NCI-H2107 (cell line): ENCODE data around the gene NTSR2.

Experiments
- DNase-seq: peaks from one replicate; lab custom pipeline; 2025; lab: John Stamatoyannopoulos, UW

The NTSR2 gene

DNA sequence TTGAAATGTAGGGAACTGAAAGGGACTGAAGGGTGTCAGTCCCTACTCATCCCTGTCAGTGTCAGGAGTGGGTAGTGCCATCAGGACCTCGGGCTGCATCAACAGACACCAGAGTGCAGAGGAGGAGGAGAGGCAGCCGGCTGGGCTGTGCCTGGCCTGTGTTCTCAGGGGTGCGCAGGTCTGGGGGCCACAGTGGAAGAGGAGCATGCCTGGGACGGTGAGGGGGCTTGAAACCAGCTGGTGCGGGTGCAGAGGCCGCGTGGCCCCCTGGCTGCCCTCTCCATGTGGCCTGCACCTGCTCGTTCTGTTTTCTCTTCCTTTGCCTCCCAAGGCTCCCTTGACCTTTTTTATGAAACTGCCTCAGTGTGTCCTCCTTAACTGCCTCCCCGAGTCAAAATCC lies 41.3 kb downstream of the NTSR2 start:
- no peak for DNase-seq

DNA sequence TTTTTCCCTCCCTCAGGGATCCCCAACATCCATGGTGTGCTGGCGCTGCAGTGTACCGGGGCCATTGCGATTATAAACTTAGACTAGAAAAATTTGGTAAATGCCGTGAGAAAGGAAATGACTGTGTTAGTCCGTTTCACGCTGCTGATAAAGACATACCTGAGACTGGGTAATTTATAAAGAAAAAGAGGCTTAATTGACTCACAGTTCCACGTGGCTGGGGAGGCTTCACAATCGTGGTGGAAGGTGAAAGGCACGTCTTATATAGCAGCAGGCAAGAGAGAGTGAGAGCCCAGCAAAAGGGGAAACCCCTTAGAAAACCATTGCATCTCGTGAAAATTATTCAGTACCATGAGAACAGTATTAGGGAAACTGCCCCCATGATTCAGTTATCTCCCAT lies 44.3 kb downstream of the NTSR2 start:
- DNase-seq = no peak

DNA sequence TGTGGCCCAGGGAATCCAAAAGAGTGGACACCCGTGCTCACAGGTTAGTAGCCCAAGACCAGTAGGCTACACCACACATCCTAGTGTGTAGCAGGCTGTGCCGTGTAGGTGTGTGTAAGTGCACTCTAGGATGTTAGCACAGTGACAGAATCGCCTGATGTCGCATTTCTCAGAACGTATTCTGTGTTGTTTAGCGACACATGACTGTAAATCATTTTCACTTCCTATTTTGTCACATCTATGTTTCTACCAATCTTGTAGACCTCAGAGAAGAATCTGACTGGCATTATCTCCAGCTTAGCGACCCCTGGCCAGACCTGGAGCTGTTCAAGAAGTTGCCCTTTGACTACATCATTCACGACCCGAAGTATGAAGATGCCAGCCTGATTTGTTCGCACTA lies 45.1 kb downstream of the NTSR2 start:
- no peak for DNase-seq

GRCh38 chr2:11622611-11623010 lies 47.4 kb downstream of the NTSR2 start:
- no peak for DNase-seq

DNA sequence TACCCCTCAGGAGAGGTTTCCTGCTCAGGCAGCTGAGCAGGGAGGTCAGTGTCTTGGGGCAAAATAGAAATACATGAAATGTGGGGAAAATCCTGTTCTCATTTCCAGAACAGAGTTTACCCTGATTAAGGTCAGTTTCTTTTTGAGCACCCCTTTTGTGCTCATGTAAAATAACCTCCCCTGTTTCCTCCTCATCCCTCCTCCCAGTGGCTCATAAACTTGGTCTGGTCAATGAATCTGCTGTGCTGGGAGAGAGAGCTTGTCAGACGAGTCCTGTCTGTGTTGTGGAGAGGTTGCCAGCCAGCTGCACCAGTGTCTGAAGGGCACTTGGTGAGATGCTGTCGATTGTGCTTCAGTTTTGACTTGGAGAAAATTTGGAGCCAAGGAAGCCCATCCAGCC lies 48.6 kb downstream of the NTSR2 start:
- no peak for DNase-seq

DNA sequence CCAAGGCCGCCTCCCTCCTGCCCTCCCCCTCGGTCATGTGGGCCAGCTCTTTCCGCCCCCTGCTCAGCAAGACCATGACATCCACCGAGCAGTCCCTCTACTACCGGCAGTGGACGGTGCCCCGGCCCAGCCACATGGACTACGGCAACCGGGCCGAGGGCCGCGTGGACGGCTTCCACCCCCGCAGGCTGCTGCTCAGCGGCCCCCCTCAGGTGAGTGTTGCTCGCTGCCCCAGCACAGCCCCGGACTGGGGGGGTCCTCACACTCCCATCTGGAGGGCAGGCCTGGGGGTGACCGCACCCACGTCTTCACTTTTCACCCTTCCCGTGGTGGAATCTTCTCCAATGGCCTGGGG lies 51.3 kb downstream of the NTSR2 start:
- DNase-seq = no peak

GRCh38 chr2:11617984-11618707 lies 51.8 kb downstream of the NTSR2 start:
- no peak for DNase-seq

DNA sequence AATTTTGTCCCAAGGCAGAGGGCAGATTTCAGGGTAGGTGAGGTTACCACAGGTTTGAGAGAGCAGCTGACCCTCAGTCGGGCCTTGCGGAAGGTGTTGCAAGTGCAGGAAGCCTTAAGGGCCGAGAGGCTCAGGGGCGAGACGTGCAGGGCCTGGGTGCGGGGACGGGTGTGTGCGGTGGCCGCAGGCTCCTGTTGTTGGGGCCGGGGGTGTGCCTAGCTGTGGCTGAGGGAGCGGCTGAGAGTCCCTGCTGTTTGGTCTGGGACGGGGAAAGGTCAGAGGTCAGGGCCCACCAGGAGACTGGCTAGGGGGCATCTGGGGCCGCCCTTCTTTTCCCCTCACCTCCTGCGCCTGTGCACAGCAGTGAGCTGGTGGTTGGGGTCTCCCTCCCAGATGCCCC lies 52.5 kb downstream of the NTSR2 start:
- no peak for DNase-seq

DNA sequence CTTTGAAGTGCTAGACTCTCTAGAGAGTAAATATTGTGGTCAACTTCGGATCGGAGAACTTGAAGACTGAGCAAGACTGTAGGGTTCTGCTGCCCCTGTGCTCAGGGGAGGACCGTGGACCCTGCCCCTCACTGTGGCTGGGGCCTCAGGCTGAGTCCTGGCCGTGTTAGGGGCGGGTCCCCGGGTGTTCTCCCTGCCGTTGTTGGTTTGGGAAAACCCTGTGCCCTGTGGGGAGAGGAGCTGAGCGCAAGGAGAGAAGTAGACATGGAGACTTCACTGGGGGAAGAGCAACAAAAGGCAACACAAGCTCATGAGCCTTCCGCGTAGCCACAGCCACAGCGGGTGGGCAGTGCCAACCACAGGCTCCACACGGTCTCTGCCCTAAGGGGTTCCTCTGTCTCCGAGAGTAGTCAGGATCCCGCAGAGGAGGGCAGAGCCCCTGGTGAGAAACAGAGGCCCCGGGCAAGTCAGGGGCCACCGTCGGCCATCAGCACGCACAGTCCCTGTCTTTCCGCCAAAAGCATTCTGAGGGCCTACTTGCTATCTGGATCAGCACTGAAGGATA lies 53.1 kb downstream of the NTSR2 start:
- no peak for DNase-seq

GRCh38 chr2:11616097-11616687 lies 53.8 kb downstream of the NTSR2 start:
- DNase-seq = no peak

GRCh38 chr2:11615209-11615608 lies 54.8 kb downstream of the NTSR2 start:
- no peak for DNase-seq

- no peak for DNase-seq
Measured at GRCh38 chr2:11613297-11613696, 56.7 kb downstream of the NTSR2 start.

GRCh38 chr2:11612553-11613215 lies 57.3 kb downstream of the NTSR2 start:
- no peak for DNase-seq

DNA sequence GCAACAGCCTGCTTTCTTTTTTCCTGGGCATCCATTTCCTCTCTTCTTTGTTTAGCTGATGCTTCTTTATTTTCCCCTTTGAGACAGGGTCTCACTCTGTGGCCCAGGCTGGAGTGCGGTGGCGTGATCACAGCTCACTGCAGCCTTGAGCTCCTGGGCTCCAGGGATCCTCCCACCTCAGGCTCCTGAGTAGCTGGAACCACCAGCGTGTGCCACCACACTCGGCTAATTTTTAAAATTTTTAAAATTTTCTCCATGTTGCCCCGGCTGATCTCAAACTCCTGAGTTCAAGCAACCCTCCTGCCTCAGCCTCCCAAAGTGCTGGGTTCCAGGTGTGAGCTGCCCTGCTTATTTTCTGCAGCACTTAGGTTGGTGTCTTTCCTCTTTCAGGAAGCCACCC lies 58.7 kb downstream of the NTSR2 start:
- no peak for DNase-seq

GRCh38 chr2:11610624-11611242 lies 59.3 kb downstream of the NTSR2 start:
- no peak for DNase-seq
